Effector memory CD4-positive, alpha-beta T cell (primary cell): ENCODE data around the gene SMIM9.
"Not testable (repeated sequence)": the region's sequence is repeated elsewhere in the genome, so short reads cannot be mapped to it uniquely, and the experiment has no call there.

Source experiments
- DNase-seq, 3 donors: peaks; one replicate each; pipeline ENCODE4 v3.0.0-alpha.2; 2020
- H3K27ac ChIP-seq: 2 replicates; pipeline ENCODE4 v1.7.0; 2013; ENCODE audit warnings: mild to moderate bottlenecking, low read length, moderate library complexity; ENCODE audit not compliant: insufficient read depth, poor library complexity, severe bottlenecking
- H3K27me3 ChIP-seq: replicated peaks from 2 replicates; pipeline ENCODE4 v1.7.0; 2013; ENCODE audit warnings: mild to moderate bottlenecking, low read length; ENCODE audit not compliant: insufficient read depth, control insufficient read depth, poor library complexity, severe bottlenecking
- H3K36me3 ChIP-seq: 2 replicates; pipeline ENCODE4 v1.7.0; 2013; ENCODE audit warnings: mild to moderate bottlenecking, low read length, moderate library complexity; ENCODE audit not compliant: control insufficient read depth, insufficient read depth
- H3K4me1 ChIP-seq: 2 replicates; pipeline ENCODE4 v1.7.0; 2013; ENCODE audit warnings: low read length, mild to moderate bottlenecking; ENCODE audit not compliant: control insufficient read depth, insufficient read depth, poor library complexity, severe bottlenecking
- H3K4me3 ChIP-seq: 2 replicates; pipeline ENCODE4 v1.7.0; 2013; ENCODE audit warnings: low read length, low read depth, mild to moderate bottlenecking; ENCODE audit not compliant: insufficient read depth, poor library complexity, severe bottlenecking
- H3K9me3 ChIP-seq: 2 replicates; pipeline ENCODE4 v1.7.0; 2013; ENCODE audit warnings: mild to moderate bottlenecking, low read length, moderate library complexity; ENCODE audit not compliant: control insufficient read depth
- total RNA-seq, 3 donors: gene quantifications; one replicate each; lab custom pipeline; 2026; lab: John Stamatoyannopoulos, UW

SMIM9 gene
- 0 to 0.17 (median 0) reads per million in 3 donors for total RNA-seq

- no peak for DNase-seq
- Histone ChIP-seq H3K4me3 (no peak within 1 kb of the TSS), H3K9me3 (no peaks in the 10 kb centered on the region), H3K36me3 (no peaks in the 10 kb centered on the region), H3K4me1 (no peaks in the 10 kb centered on the region), H3K27ac (no peak within 1 kb of the TSS), H3K27me3 (no peaks in the 10 kb centered on the region)
These were observed at the start of gene SMIM9 for GRCh38 chrX:154834562-154834961. TSS of gene SMIM9 (minus strand) at chrX:154834662. CDS start at chrX:154830856, 3,806 bp downstream.

- H3K4me3 ChIP-seq, H3K27me3 ChIP-seq, H3K27ac ChIP-seq, H3K4me1 ChIP-seq, DNase-seq, H3K36me3 ChIP-seq, H3K9me3 ChIP-seq: not testable (repeated sequence)
These were observed 49.6 kb upstream of the SMIM9 start for GRCh38 chrX:154884069-154884468.

- Histone ChIP-seq H3K4me3 (no peak overlapping the region), H3K36me3 (no peaks in the 10 kb centered on the region), H3K4me1 (no peaks in the 10 kb centered on the region), H3K27me3 (no peaks in the 10 kb centered on the region), H3K9me3 (no peaks in the 10 kb centered on the region), H3K27ac (no peak overlapping the region)
- no peak for DNase-seq
These were observed 38.9 kb upstream of the SMIM9 start for GRCh38 chrX:154873329-154873728.

GRCh38 chrX:154868522-154868921 lies 34.1 kb upstream of the SMIM9 start:
- DNase-seq, H3K9me3 ChIP-seq, H3K4me1 ChIP-seq, H3K27ac ChIP-seq, H3K36me3 ChIP-seq, H3K4me3 ChIP-seq, H3K27me3 ChIP-seq: not testable (repeated sequence)

GRCh38 chrX:154855256-154855655 lies 20.8 kb upstream of the SMIM9 start:
- DNase-seq, result no peak
- H3K9me3 ChIP-seq, result no peaks in the 10 kb centered on the region
- H3K27me3 ChIP-seq, result no peaks in the 10 kb centered on the region

GRCh38 chrX:154850957-154851611 lies 16.6 kb upstream of the SMIM9 start:
- no peaks in the 10 kb centered on the region for H3K4me1 ChIP-seq
- H3K4me3 ChIP-seq, result no peak overlapping the region
- H3K27ac ChIP-seq, result no peak overlapping the region
- no peaks in the 10 kb centered on the region for H3K36me3 ChIP-seq
- no peaks in the 10 kb centered on the region for H3K9me3 ChIP-seq
- no peaks in the 10 kb centered on the region for H3K27me3 ChIP-seq
- no peak for DNase-seq

More at GRCh38 chrX:154855256-154855655, 20.8 kb upstream of the SMIM9 start:
- Histone ChIP-seq H3K27ac (no peak overlapping the region), H3K4me1 (no peaks in the 10 kb centered on the region), H3K4me3 (no peak overlapping the region), H3K36me3 (no peaks in the 10 kb centered on the region)

- Histone ChIP-seq H3K4me1 (no peaks in the 10 kb centered on the region), H3K9me3 (no peaks in the 10 kb centered on the region), H3K27me3 (no peaks in the 10 kb centered on the region), H3K36me3 (no peaks in the 10 kb centered on the region), H3K27ac (no peak overlapping the region), H3K4me3 (no peak overlapping the region)
- DNase-seq, result no peak
These were observed 6.4 kb upstream of the SMIM9 start for GRCh38 chrX:154840856-154841255.

- H3K27me3 ChIP-seq, result no peaks in the 10 kb centered on the region
- no peaks in the 10 kb centered on the region for H3K36me3 ChIP-seq
- H3K9me3 ChIP-seq, result no peaks in the 10 kb centered on the region
- DNase-seq, result no peak
- H3K4me1 ChIP-seq, result no peaks in the 10 kb centered on the region
- H3K4me3 ChIP-seq, result no peak overlapping the region
- H3K27ac ChIP-seq, result no peak overlapping the region
These were observed 1.7 kb upstream of the SMIM9 start for GRCh38 chrX:154836163-154836562.

- H3K36me3 ChIP-seq, result no peaks in the 10 kb centered on the region
- DNase-seq, result no peak
- H3K27ac ChIP-seq, result no peak overlapping the region
- no peak overlapping the region for H3K4me3 ChIP-seq
- no peaks in the 10 kb centered on the region for H3K9me3 ChIP-seq
- H3K27me3 ChIP-seq, result no peaks in the 10 kb centered on the region
- H3K4me1 ChIP-seq, result no peaks in the 10 kb centered on the region
These were observed 652 bp downstream of the SMIM9 start for GRCh38 chrX:154833746-154834274.

GRCh38 chrX:154829926-154830442 lies 4.5 kb downstream of the SMIM9 start:
- Histone ChIP-seq H3K9me3 (no peaks in the 10 kb centered on the region), H3K27ac (no peak overlapping the region), H3K27me3 (no peaks in the 10 kb centered on the region), H3K4me1 (no peaks in the 10 kb centered on the region), H3K36me3 (no peaks in the 10 kb centered on the region), H3K4me3 (no peak overlapping the region)
- DNase-seq, result no peak
